ENCODE measurements around the gene EEF1AKMT3. TPM values are rescaled to one million over a fixed set of nuclear protein-coding genes. Genes with fewer than 3 reads are reported as not detected.
A peak's percentile ranks its signal among the peaks of the same experiment; 100 is the strongest.

Gene EEF1AKMT3
- total and polyA plus RNA-seq, 2 experiments from 2014 or later, result 1.3 to 5.3 TPM

DNA sequence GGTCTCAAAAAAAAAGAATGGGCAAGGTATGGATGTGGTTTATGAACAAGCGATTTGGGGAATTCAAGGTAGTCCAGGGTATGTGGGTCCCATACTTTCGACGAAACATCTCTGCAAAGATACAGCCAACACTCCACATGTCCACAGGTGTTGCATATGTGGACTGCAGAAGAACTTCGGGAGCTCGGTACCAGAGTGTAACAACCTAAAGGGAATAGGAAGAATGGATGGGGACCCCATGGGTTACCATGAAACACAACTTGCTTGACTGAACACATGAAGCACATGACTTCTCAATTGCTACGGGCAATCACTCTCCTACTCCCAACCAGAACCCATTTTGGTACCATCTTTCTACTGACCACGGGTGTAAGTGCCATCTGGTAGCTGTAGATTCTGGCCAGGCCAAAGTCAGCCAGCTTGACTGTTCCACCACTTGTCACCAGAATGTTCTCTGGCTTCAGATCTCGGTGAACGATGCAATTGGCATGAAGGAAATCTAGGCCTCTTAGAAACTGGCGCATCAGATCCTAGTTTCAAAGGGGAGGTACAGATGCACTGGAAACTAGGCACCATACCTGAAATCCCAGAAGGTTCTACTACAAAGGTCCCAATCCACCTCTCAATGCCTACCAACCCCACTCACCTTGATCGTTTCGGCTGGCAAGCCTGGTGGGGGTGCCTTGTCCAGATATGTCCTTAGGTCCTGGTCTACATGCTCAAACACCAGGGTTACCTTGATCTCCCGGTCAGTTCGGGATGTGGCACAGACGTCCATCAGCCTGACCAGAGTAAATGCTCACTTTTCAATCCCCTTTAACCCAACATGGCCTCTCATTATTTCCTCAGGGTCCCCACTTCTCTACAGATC lies 21.6 kb upstream of the EEF1AKMT3 start:
- Mint-ChIP-seq H3K36me3 (ENCODE audit: low read depth) (peaks cover 60% of the 10 kb centered on the region), H3K9me3 (no peaks in the 10 kb centered on the region; the same call in 2 of the 3 replicates), H3K4me1 (peaks cover 31% of the 10 kb centered on the region), H3K27me3 (ENCODE audit: insufficient read depth, low read depth, poor library complexity) (peaks cover 29% of the 10 kb centered on the region), H3K27ac (peak overlapping the region; percentile 99), H3K4me3 (peak overlapping the region; percentile 99)
- Histone ChIP-seq H2AFZ (no peak overlapping the region), H3F3A (replicated peaks; ENCODE audit: low read depth) (peaks cover 42% of the 10 kb centered on the region), H3K79me2 (replicated peaks; ENCODE audit: insufficient read depth) (peaks cover 26% of the 10 kb centered on the region), H3K4me3 (peak overlapping the region; percentile 97), H3K36me3 (ENCODE audit: insufficient read depth) (peaks cover 19% of the 10 kb centered on the region), H3K4me2 (peak overlapping the region; percentile 99), H4K20me1 (replicated peaks; ENCODE audit: insufficient read depth) (no peaks in the 10 kb centered on the region; the same call in 1 of the 2 replicates), H3K9me2 (ENCODE audit: insufficient read depth) (no peaks in the 10 kb centered on the region), H3K27me3 (ENCODE audit: insufficient read depth) (peaks cover 26% of the 10 kb centered on the region), H3K4me1 (ENCODE audit: insufficient read depth) (peaks cover 27% of the 10 kb centered on the region), H3K27ac (ENCODE audit: low read depth) (peak overlapping the region; percentile 59; the same call in 1 of the 2 replicates)
- TF ChIP-seq POLR2AphosphoS5 (IDR thresholded peaks at IDR 0.05; ENCODE audit: low read depth) (no peak), ZNF331 (CRISPR knock-in tag; IDR thresholded peaks at IDR 0.05; ENCODE audit: low read depth) (no peak), ZNF114 (CRISPR knock-in tag; IDR thresholded peaks at IDR 0.05) (no peak), JUNB (IDR thresholded peaks at IDR 0.05; ENCODE audit: unreplicated experiment) (no peak), CREB1 (CRISPR knock-in tag; IDR thresholded peaks at IDR 0.05; ENCODE audit: low read depth) (no peak), EZH2 (IDR thresholded peaks at IDR 0.05; ENCODE audit: low read depth, unreplicated experiment) (no peak), EZH2phosphoT487 (IDR thresholded peaks at IDR 0.05; ENCODE audit: unreplicated experiment) (no peak), STAT1 (IDR thresholded peaks at IDR 0.05; ENCODE audit: unreplicated experiment) (no peak), NANOG (IDR thresholded peaks at IDR 0.05; ENCODE audit: borderline replicate concordance) (no peak)
- TF ChIP-seq, protein P1, sequence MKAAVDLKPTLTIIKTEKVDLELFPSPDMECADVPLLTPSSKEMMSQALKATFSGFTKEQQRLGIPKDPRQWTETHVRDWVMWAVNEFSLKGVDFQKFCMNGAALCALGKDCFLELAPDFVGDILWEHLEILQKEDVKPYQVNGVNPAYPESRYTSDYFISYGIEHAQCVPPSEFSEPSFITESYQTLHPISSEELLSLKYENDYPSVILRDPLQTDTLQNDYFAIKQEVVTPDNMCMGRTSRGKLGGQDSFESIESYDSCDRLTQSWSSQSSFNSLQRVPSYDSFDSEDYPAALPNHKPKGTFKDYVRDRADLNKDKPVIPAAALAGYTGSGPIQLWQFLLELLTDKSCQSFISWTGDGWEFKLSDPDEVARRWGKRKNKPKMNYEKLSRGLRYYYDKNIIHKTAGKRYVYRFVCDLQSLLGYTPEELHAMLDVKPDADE (IDR thresholded peaks at IDR 0.05), result no peak
- TF ChIP-seq, protein P2, sequence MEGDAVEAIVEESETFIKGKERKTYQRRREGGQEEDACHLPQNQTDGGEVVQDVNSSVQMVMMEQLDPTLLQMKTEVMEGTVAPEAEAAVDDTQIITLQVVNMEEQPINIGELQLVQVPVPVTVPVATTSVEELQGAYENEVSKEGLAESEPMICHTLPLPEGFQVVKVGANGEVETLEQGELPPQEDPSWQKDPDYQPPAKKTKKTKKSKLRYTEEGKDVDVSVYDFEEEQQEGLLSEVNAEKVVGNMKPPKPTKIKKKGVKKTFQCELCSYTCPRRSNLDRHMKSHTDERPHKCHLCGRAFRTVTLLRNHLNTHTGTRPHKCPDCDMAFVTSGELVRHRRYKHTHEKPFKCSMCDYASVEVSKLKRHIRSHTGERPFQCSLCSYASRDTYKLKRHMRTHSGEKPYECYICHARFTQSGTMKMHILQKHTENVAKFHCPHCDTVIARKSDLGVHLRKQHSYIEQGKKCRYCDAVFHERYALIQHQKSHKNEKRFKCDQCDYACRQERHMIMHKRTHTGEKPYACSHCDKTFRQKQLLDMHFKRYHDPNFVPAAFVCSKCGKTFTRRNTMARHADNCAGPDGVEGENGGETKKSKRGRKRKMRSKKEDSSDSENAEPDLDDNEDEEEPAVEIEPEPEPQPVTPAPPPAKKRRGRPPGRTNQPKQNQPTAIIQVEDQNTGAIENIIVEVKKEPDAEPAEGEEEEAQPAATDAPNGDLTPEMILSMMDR (conservative IDR thresholded peaks at IDR 0.05; ENCODE audit: low read depth in 2 of 2), result no peak
- TF ChIP-seq, protein P3, sequence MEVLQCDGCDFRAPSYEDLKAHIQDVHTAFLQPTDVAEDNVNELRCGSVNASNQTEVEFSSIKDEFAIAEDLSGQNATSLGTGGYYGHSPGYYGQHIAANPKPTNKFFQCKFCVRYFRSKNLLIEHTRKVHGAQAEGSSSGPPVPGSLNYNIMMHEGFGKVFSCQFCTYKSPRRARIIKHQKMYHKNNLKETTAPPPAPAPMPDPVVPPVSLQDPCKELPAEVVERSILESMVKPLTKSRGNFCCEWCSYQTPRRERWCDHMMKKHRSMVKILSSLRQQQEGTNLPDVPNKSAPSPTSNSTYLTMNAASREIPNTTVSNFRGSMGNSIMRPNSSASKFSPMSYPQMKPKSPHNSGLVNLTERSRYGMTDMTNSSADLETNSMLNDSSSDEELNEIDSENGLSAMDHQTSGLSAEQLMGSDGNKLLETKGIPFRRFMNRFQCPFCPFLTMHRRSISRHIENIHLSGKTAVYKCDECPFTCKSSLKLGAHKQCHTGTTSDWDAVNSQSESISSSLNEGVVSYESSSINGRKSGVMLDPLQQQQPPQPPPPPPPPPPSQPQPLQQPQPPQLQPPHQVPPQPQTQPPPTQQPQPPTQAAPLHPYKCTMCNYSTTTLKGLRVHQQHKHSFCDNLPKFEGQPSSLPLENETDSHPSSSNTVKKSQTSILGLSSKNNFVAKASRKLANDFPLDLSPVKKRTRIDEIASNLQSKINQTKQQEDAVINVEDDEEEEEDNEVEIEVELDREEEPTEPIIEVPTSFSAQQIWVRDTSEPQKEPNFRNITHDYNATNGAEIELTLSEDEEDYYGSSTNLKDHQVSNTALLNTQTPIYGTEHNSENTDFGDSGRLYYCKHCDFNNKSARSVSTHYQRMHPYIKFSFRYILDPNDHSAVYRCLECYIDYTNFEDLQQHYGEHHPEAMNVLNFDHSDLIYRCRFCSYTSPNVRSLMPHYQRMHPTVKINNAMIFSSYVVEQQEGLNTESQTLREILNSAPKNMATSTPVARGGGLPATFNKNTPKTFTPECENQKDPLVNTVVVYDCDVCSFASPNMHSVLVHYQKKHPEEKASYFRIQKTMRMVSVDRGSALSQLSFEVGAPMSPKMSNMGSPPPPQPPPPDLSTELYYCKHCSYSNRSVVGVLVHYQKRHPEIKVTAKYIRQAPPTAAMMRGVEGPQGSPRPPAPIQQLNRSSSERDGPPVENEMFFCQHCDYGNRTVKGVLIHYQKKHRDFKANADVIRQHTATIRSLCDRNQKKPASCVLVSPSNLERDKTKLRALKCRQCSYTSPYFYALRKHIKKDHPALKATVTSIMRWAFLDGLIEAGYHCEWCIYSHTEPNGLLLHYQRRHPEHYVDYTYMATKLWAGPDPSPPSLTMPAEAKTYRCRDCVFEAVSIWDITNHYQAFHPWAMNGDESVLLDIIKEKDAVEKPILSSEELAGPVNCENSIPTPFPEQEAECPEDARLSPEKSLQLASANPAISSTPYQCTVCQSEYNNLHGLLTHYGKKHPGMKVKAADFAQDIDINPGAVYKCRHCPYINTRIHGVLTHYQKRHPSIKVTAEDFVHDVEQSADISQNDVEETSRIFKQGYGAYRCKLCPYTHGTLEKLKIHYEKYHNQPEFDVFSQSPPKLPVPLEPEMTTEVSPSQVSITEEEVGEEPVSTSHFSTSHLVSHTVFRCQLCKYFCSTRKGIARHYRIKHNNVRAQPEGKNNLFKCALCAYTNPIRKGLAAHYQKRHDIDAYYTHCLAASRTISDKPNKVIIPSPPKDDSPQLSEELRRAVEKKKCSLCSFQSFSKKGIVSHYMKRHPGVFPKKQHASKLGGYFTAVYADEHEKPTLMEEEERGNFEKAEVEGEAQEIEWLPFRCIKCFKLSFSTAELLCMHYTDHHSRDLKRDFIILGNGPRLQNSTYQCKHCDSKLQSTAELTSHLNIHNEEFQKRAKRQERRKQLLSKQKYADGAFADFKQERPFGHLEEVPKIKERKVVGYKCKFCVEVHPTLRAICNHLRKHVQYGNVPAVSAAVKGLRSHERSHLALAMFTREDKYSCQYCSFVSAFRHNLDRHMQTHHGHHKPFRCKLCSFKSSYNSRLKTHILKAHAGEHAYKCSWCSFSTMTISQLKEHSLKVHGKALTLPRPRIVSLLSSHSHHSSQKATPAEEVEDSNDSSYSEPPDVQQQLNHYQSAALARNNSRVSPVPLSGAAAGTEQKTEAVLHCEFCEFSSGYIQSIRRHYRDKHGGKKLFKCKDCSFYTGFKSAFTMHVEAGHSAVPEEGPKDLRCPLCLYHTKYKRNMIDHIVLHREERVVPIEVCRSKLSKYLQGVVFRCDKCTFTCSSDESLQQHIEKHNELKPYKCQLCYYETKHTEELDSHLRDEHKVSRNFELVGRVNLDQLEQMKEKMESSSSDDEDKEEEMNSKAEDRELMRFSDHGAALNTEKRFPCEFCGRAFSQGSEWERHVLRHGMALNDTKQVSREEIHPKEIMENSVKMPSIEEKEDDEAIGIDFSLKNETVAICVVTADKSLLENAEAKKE (CRISPR knock-in tag; IDR thresholded peaks at IDR 0.05), result no peak
- TF ChIP-seq, protein P4, sequence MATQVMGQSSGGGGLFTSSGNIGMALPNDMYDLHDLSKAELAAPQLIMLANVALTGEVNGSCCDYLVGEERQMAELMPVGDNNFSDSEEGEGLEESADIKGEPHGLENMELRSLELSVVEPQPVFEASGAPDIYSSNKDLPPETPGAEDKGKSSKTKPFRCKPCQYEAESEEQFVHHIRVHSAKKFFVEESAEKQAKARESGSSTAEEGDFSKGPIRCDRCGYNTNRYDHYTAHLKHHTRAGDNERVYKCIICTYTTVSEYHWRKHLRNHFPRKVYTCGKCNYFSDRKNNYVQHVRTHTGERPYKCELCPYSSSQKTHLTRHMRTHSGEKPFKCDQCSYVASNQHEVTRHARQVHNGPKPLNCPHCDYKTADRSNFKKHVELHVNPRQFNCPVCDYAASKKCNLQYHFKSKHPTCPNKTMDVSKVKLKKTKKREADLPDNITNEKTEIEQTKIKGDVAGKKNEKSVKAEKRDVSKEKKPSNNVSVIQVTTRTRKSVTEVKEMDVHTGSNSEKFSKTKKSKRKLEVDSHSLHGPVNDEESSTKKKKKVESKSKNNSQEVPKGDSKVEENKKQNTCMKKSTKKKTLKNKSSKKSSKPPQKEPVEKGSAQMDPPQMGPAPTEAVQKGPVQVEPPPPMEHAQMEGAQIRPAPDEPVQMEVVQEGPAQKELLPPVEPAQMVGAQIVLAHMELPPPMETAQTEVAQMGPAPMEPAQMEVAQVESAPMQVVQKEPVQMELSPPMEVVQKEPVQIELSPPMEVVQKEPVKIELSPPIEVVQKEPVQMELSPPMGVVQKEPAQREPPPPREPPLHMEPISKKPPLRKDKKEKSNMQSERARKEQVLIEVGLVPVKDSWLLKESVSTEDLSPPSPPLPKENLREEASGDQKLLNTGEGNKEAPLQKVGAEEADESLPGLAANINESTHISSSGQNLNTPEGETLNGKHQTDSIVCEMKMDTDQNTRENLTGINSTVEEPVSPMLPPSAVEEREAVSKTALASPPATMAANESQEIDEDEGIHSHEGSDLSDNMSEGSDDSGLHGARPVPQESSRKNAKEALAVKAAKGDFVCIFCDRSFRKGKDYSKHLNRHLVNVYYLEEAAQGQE (IDR thresholded peaks at IDR 0.05; ENCODE audit: unreplicated experiment), result no peak
- ATAC-seq (no peak), DNase-seq (ENCODE audit: low spot score) (no peak)
